ENCODE measurements around the gene EXOC8.

EXOC8 gene

GRCh38 chr1:231337043-231337471 lies 595 bp downstream of the EXOC8 start:
- peak; percentile 3 for DNase-seq (ENCODE audit: extremely low read depth, low read depth)
- TF ChIP-seq CTCF (IDR thresholded peaks at IDR 0.05; ENCODE audit: low read depth, low read length) = no peak

- no peak for TF ChIP-seq CTCF (IDR thresholded peaks at IDR 0.05; ENCODE audit: low read depth, low read length)
- DNase-seq (ENCODE audit: extremely low read depth, low read depth) = no peak
These were observed 1.7 kb downstream of the EXOC8 start for GRCh38 chr1:231335663-231336602.

DNA sequence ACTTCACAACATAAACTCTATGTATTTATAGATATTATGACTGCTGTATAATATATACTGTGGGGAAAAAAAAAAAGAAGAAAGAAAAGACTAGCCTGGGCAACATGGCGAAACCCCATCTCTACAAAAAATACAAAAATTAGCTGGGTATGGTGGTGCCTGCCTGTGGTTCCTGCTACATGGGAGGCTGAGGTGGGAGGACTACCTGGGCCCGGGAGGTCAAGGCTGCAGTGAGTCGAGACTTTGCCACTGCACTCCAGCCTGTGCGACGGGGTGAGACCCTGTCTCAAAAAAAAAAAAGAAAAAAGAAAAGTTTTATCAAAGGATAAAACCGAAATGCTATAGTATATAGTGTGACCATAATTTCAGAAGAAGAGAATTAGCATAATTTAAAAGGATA lies 2.7 kb downstream of the EXOC8 start:
- DNase-seq (ENCODE audit: extremely low read depth, low read depth) = no peak
- no peak for TF ChIP-seq CTCF (IDR thresholded peaks at IDR 0.05; ENCODE audit: low read depth, low read length)

DNA sequence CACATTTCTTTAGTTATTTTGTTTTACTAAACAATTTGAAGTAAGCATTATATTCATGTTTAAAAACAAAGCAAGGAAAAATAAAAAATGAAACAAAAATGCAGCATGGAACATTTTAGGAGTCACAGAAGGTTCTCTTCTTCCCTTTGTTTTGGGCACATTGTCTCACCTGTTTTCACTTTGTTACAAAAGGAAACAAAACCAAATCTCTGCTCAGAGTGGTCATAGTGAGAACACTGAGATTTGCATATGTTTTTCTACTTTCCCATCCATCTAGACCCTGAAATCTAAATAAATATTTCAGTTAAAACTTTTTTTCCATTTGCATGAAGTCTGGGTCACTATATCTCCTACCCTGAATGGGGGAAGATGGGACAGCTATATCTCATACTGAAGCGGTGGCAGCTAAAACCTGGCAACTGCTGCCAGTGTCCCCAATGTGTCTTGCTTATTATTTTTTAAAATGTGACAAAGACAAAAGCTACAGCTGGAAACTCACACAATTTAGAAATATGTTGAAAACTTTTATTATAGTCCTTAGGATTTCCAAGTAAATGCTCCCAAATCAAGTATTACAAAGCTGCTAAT lies 3.5 kb downstream of the EXOC8 start:
- no peak for DNase-seq (ENCODE audit: extremely low read depth, low read depth)
- TF ChIP-seq CTCF (IDR thresholded peaks at IDR 0.05; ENCODE audit: low read depth, low read length) = no peak

DNA sequence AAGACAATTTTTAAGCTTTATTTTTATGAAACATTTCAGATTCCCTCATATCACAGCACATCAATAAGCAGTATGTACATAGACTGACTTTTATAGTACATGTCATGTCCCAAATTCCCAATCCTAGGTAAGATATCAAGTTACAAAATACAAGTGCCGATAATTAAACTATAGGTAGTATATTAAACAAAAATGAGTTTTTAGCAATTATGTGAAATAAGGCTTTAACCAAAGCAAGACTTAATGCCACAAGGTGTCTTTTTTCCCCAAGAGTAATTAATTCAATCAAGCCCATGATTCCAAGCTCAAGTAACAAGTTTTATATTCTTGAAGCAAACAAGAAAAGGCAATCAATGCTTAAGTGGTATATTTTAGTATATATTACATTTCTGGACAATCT lies 4.9 kb downstream of the EXOC8 start:
- no peak for DNase-seq (ENCODE audit: extremely low read depth, low read depth)
- no peak for TF ChIP-seq CTCF (IDR thresholded peaks at IDR 0.05; ENCODE audit: low read depth, low read length)

DNA sequence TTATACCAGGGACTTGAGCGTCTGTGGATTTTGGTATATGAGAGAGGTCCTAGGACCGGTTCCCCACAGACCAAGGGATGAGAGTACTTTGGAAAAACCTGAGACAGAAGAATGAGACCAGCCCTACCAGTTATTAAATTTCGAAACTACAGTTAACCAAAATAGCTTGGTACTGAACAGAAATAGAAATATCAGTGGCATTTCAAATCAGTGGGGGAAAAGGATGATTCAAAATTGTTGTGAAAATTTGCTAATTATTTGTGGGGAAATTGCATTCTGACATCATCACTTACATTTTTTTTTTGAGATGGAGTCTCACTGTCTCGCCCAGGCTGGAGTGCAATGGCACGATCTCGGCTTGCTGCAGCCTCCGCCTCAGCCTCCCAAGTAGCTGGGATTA lies 8.2 kb downstream of the EXOC8 start:
- DNase-seq (ENCODE audit: extremely low read depth, low read depth) = no peak
- TF ChIP-seq CTCF (IDR thresholded peaks at IDR 0.05; ENCODE audit: low read depth, low read length) = no peak

GRCh38 chr1:231327617-231328016 lies 10.0 kb downstream of the EXOC8 start:
- no peak for DNase-seq (ENCODE audit: extremely low read depth, low read depth)
- TF ChIP-seq CTCF (IDR thresholded peaks at IDR 0.05; ENCODE audit: low read depth, low read length) = no peak
